Measurements from ENCODE around the gene NLE1. TPM values are rescaled to one million over a fixed set of nuclear protein-coding genes. Genes with fewer than 3 reads are reported as not detected.

NLE1 gene
- total RNA-seq, 2 donors from 2014 or later, result 9.1 to 18.5 TPM

- Histone ChIP-seq H3K27ac (no peak overlapping the region), H3K9me3 (no peaks in the 10 kb centered on the region), H3K36me3 (no peaks in the 10 kb centered on the region), H3K9ac (ENCODE audit: low read depth in 2 of 2, low read length in 2 of 2) (no peak overlapping the region), H3K27me3 (no peaks in the 10 kb centered on the region), H3K4me1 (no peaks in the 10 kb centered on the region), H3K4me3 (no peak overlapping the region)
- no peak for DNase-seq
- intact Hi-C loops (cut with DNase I), result no loop called here
- TF ChIP-seq CTCF (IDR thresholded peaks at IDR 0.05), result no peak
Observed at GRCh38 chr17:35129154-35129972, 12.7 kb downstream of the NLE1 start.

GRCh38 chr17:35127751-35128514 lies 14.2 kb downstream of the NLE1 start:
- intact Hi-C loops (cut with DNase I), result no loop called here
- H3K27me3 ChIP-seq, result no peaks in the 10 kb centered on the region
- no peak for TF ChIP-seq CTCF (IDR thresholded peaks at IDR 0.05)
- H3K36me3 ChIP-seq, result no peaks in the 10 kb centered on the region
- no peak overlapping the region for H3K9ac ChIP-seq (ENCODE audit: low read depth in 2 of 2, low read length in 2 of 2)
- H3K9me3 ChIP-seq, result no peaks in the 10 kb centered on the region
- no peak overlapping the region for H3K27ac ChIP-seq
- no peak for DNase-seq
- H3K4me1 ChIP-seq, result no peaks in the 10 kb centered on the region
- H3K4me3 ChIP-seq, result no peak overlapping the region

GRCh38 chr17:35121315-35121714 lies 20.8 kb downstream of the NLE1 start, which contains the start of gene FNDC8:
FNDC8 (plus strand) TSS chr17:35121615; CDS start chr17:35121694, 79 bp downstream.
- peaks cover 5% of the 10 kb centered on the region for H3K4me1 ChIP-seq
- DNase-seq, result no peak
- no peak within 1 kb of the TSS for H3K4me3 ChIP-seq
- no peaks in the 10 kb centered on the region for H3K27me3 ChIP-seq
- H3K9me3 ChIP-seq, result no peaks in the 10 kb centered on the region
- no peak for TF ChIP-seq CTCF (IDR thresholded peaks at IDR 0.05)
- no peak within 1 kb of the TSS for H3K27ac ChIP-seq
- H3K36me3 ChIP-seq, result no peaks in the 10 kb centered on the region
- no peak within 1 kb of the TSS for H3K9ac ChIP-seq (ENCODE audit: low read depth in 2 of 2, low read length in 2 of 2)
- intact Hi-C loops (cut with DNase I), result loop anchor here (2.0 kb wide), 1 partner anchor 579 kb away; no protein-coding TSS in a partner anchor

- H3K9ac ChIP-seq (ENCODE audit: low read depth in 2 of 2, low read length in 2 of 2), result peak within 1 kb of the TSS; percentile 82 to 89
- TF ChIP-seq CTCF (IDR thresholded peaks at IDR 0.05), result peak; percentile 90
- no peaks in the 10 kb centered on the region for H3K27me3 ChIP-seq
- peak within 1 kb of the TSS; percentile 72 for H3K27ac ChIP-seq
- H3K9me3 ChIP-seq, result no peaks in the 10 kb centered on the region
- intact Hi-C loops (cut with DNase I), result loop anchor here (2.0 to 5.0 kb wide), 3 partner anchors 121 to 697 kb away; no protein-coding TSS in a partner anchor
- peak within 1 kb of the TSS; percentile 77 for H3K4me3 ChIP-seq
- no peaks in the 10 kb centered on the region for H3K36me3 ChIP-seq
- peaks cover 5% of the 10 kb centered on the region for H3K4me1 ChIP-seq
- peak; percentile 63 for DNase-seq
Observed at GRCh38 chr17:35119370-35120165, 22.5 kb downstream of the NLE1 start, which contains the start of gene RAD51D. RAD51D (minus strand) TSS chr17:35119860; CDS start chr17:35119613, 247 bp downstream.

- H3K4me1 ChIP-seq, result peaks cover 5% of the 10 kb centered on the region
- no peak for TF ChIP-seq CTCF (IDR thresholded peaks at IDR 0.05)
- no peak for DNase-seq
- no peaks in the 10 kb centered on the region for H3K9me3 ChIP-seq
- no peak overlapping the region for H3K27ac ChIP-seq
- no peak overlapping the region for H3K4me3 ChIP-seq
- no peaks in the 10 kb centered on the region for H3K27me3 ChIP-seq
- intact Hi-C loops (cut with DNase I), result loop anchor here (2.0 to 5.0 kb wide), 2 partner anchors 119 to 696 kb away; no protein-coding TSS in a partner anchor
- no peak overlapping the region for H3K9ac ChIP-seq (ENCODE audit: low read depth in 2 of 2, low read length in 2 of 2)
- H3K36me3 ChIP-seq, result no peaks in the 10 kb centered on the region
Observed at GRCh38 chr17:35117984-35118383, 24.1 kb downstream of the NLE1 start.

All from colonic mucosa (tissue), 4 donors.